PC-9 (cell line): ENCODE measurements around the gene VIM. TPM values are rescaled to one million over a fixed set of nuclear protein-coding genes. Genes with fewer than 3 reads are reported as not detected.

ENCODE experiments used
- BruUV-seq: library from RNA; stranded (reverse); fragments of 400-500 nt; replicated peaks from 2 replicates; lab custom pipeline; 2021; lab: Mats Ljungman, UMichigan
- CTCF ChIA-PET: fragments of 300-600 bp; sonication (Branson Sonifier 250); formaldehyde crosslinking; loops from one replicate; lab custom pipeline; 2022; ENCODE audit warnings: antibody characterized with exemption; lab: Charles Lee
- POLR2A ChIA-PET: fragments of 300-600 bp; sonication (Branson Sonifier 250); formaldehyde crosslinking; loops from one replicate; lab custom pipeline; 2022; ENCODE audit warnings: antibody characterized with exemption; ENCODE audit not compliant: unreplicated experiment; lab: Charles Lee
- DNase-seq, 2 experiments: peaks; one replicate each; pipeline versions ENCODE4 v3.0.0 to v3.0.0-alpha.2; 2015 to 2022; ENCODE audit warnings: mixed read lengths in 1 of 2
- H2AFZ ChIP-seq: fragments of 200-600 bp; sonication (generic); 2 replicates; pipeline ENCODE4 v1.8.1; 2017; ENCODE audit warnings: antibody characterized with exemption
- H3F3A ChIP-seq: fragments of 200-600 bp; sonication (generic); 2 replicates; pipeline ENCODE4 v1.8.1; 2017; ENCODE audit warnings: antibody characterized with exemption, mild to moderate bottlenecking, low read depth; ENCODE audit not compliant: insufficient read depth
- H3K27ac ChIP-seq: fragments of 200-600 bp; sonication (generic); 2 replicates; pipeline ENCODE4 v1.6.1; 2016; ENCODE audit warnings: mixed run types
- H3K27me3 ChIP-seq: fragments of 200-600 bp; sonication (generic); 2 replicates; pipeline ENCODE4 v1.6.1; 2016; ENCODE audit warnings: low read depth, mixed run types; ENCODE audit not compliant: insufficient read depth
- H3K36me3 ChIP-seq: fragments of 200-600 bp; sonication (generic); 2 replicates; pipeline ENCODE4 v1.6.1; 2016; ENCODE audit warnings: low read depth, mixed run types
- H3K4me1 ChIP-seq: fragments of 200-600 bp; sonication (generic); replicated peaks from 2 replicates; pipeline ENCODE4 v1.6.1; 2016; ENCODE audit warnings: mixed run types; ENCODE audit not compliant: insufficient read depth
- H3K4me2 ChIP-seq: fragments of 200-600 bp; sonication (generic); 2 replicates; pipeline ENCODE4 v1.6.1; 2017; ENCODE audit warnings: mixed run types
- H3K4me3 ChIP-seq: fragments of 200-600 bp; sonication (generic); 2 replicates; pipeline ENCODE4 v1.6.1; 2016; ENCODE audit warnings: mixed run types
- H3K79me2 ChIP-seq: fragments of 200-600 bp; sonication (generic); 2 replicates; pipeline ENCODE4 v1.6.1; 2017; ENCODE audit warnings: low read depth, mixed run types
- H3K9me2 ChIP-seq: fragments of 200-600 bp; sonication (generic); 2 replicates; pipeline ENCODE4 v1.8.1; 2017; ENCODE audit warnings: mild to moderate bottlenecking; ENCODE audit not compliant: insufficient read depth
- H3K9me3 ChIP-seq: fragments of 200-600 bp; sonication (generic); 2 replicates; pipeline ENCODE4 v1.8.1; 2016; ENCODE audit warnings: low read depth; ENCODE audit not compliant: insufficient read depth
- H4K20me1 ChIP-seq: fragments of 200-600 bp; sonication (generic); 2 replicates; pipeline ENCODE4 v1.8.1; 2017; ENCODE audit not compliant: insufficient read depth
- CTCF ChIP-seq: fragments of 200-600 bp; sonication (generic); conservative IDR thresholded peaks from 2 replicates; pipeline ENCODE4 v1.6.1; 2017; ENCODE audit warnings: mixed run types, antibody characterized with exemption, mild to moderate bottlenecking, moderate library complexity
- EZH2 ChIP-seq: fragments of 200-600 bp; sonication (generic); IDR thresholded peaks from 2 replicates; pipeline ENCODE4 v1.8.0; 2017; ENCODE audit warnings: antibody characterized with exemption, low read depth
- intact Hi-C: fragments of 100-400 bp; cut with micrococcal nuclease; formaldehyde crosslinking; loops from one replicate; pipeline ENCODE4 v1.10.0; 2022; ENCODE audit not compliant: unreplicated experiment
- total RNA-seq: library from RNA; stranded (reverse); gene quantifications from 2 replicates; pipeline ENCODE4 v1.2.3, GENCODE V29; 2021

Gene VIM
- total RNA-seq, 1 experiment from 2014 or later: 14.8 TPM

GRCh38 chr10:17196045-17196444, 32.0 kb upstream of the VIM start:
- Histone ChIP-seq H3K9me2 (no peaks in the 10 kb centered on the region), H3K27ac (no peak overlapping the region), H3K9me3 (no peaks in the 10 kb centered on the region), H3K27me3 (no peaks in the 10 kb centered on the region), H3K79me2 (no peaks in the 10 kb centered on the region), H4K20me1 (no peaks in the 10 kb centered on the region), H3K36me3 (no peaks in the 10 kb centered on the region), H3K4me3 (no peak overlapping the region), H3K4me1 (peaks cover 13% of the 10 kb centered on the region), H3F3A (no peaks in the 10 kb centered on the region), H3K4me2 (no peak overlapping the region), H2AFZ (no peak overlapping the region)
- no peak for TF ChIP-seq EZH2
- TF ChIP-seq CTCF: no peak
- intact Hi-C loops: no loop called here
- BruUV-seq: no TSS peak
- ChIA-PET POLR2A (no interaction called here), CTCF (interaction anchor here (0.6 kb wide), 1 partner anchor 427 kb away, joined by 3 read pairs; no protein-coding TSS in a partner anchor)
- DNase-seq: no peak

DNA sequence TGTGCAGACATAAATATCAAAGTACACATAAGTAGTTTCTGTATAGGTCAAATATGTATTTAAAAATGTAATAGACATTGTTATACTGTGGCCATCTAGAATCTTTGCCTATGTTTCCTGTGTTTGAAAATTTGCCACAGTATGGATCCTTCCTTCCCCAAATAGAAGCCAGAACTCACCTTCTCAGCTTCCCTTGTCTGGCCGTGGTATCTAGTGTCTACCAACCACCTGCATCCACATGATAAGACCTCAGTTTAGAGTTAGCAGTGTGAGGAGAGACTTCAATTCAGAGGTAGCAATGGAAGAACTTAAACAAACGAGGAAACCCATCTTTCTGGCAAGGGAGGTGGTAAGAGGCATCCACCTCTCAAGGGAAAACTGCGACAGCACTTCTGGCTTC, 31.5 kb upstream of the VIM start:
- no TSS peak for BruUV-seq
- intact Hi-C loops: no loop called here
- H3K27me3 ChIP-seq: no peaks in the 10 kb centered on the region
- no peaks in the 10 kb centered on the region for H3K9me2 ChIP-seq
- no peaks in the 10 kb centered on the region for H3K36me3 ChIP-seq
- H3K27ac ChIP-seq: no peak overlapping the region
- CTCF ChIA-PET: interaction anchor here (0.6 kb wide), 1 partner anchor 426 kb away, joined by 3 read pairs; no protein-coding TSS in a partner anchor
- no peak overlapping the region for H2AFZ ChIP-seq
- H3K4me1 ChIP-seq: peaks cover 13% of the 10 kb centered on the region
- no peaks in the 10 kb centered on the region for H3K9me3 ChIP-seq
- TF ChIP-seq EZH2: no peak
- no peak for TF ChIP-seq CTCF
- no peaks in the 10 kb centered on the region for H3K79me2 ChIP-seq
- DNase-seq: no peak
- H3K4me2 ChIP-seq: no peak overlapping the region
- no peaks in the 10 kb centered on the region for H3F3A ChIP-seq
- no peaks in the 10 kb centered on the region for H4K20me1 ChIP-seq
- no peak overlapping the region for H3K4me3 ChIP-seq
- POLR2A ChIA-PET: no interaction called here

- Histone ChIP-seq H3K4me2 (0 out of 2 replicates have a peak overlapping the region, but pooled peaks have one; percentile 98), H3K4me1 (peaks cover 16% of the 10 kb centered on the region), H3K36me3 (no peaks in the 10 kb centered on the region), H3K4me3 (no peak overlapping the region), H4K20me1 (no peaks in the 10 kb centered on the region), H3K79me2 (no peaks in the 10 kb centered on the region), H3K27me3 (no peaks in the 10 kb centered on the region), H2AFZ (no peak overlapping the region), H3K9me3 (no peaks in the 10 kb centered on the region), H3K27ac (no peak overlapping the region), H3F3A (no peaks in the 10 kb centered on the region), H3K9me2 (no peaks in the 10 kb centered on the region)
- intact Hi-C loops: no loop called here
- ChIA-PET POLR2A (interaction anchor here (0.7 kb wide), 1 partner anchor 17 kb away, joined by 3 read pairs; no protein-coding TSS in a partner anchor), CTCF (no interaction called here)
- no peak for TF ChIP-seq CTCF
- TF ChIP-seq EZH2: no peak
- no TSS peak for BruUV-seq
- DNase-seq: no peak
Observed at GRCh38 chr10:17199351-17199804, 28.7 kb upstream of the VIM start.
